Measurements from ENCODE around the gene TMEM131L.

DNA sequence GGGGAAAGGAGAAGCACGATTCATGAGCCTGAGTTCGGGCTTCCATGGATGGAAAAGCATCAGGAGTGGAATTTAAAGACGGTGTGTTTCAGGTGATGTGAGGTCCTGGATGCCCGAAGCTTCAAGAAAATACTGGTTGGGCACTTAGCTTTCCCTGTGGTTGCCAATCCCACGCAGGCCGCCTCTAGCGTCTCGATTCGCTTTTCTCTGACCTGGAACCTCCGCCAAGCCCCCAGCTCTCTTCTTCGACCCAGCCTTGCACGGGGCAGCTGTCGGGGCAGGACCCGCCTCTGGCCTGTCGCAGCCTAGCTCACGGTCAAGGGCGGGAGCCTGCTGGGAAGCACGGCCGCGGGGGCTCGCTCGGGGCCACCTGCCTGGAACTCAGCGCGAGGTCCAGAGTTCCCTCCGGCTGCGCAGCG, 217.6 kb downstream of the TMEM131L start:
- TF ChIP-seq, protein P1, sequence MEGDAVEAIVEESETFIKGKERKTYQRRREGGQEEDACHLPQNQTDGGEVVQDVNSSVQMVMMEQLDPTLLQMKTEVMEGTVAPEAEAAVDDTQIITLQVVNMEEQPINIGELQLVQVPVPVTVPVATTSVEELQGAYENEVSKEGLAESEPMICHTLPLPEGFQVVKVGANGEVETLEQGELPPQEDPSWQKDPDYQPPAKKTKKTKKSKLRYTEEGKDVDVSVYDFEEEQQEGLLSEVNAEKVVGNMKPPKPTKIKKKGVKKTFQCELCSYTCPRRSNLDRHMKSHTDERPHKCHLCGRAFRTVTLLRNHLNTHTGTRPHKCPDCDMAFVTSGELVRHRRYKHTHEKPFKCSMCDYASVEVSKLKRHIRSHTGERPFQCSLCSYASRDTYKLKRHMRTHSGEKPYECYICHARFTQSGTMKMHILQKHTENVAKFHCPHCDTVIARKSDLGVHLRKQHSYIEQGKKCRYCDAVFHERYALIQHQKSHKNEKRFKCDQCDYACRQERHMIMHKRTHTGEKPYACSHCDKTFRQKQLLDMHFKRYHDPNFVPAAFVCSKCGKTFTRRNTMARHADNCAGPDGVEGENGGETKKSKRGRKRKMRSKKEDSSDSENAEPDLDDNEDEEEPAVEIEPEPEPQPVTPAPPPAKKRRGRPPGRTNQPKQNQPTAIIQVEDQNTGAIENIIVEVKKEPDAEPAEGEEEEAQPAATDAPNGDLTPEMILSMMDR (IDR thresholded peaks at IDR 0.05; ENCODE audit: insufficient read depth, low read depth, low read length), result no peak
- no peak for TF ChIP-seq EZH2 (IDR thresholded peaks at IDR 0.05; ENCODE audit: insufficient read depth, low read length)

Data from astrocyte (in vitro differentiated cells and primary cell).